Activated CD8-positive, alpha-beta memory T cell treated with anti-CD3 and anti-CD28 coated beads for 36 hours (primary cell): Measurements from ENCODE around the gene PCGF5. TPM values are rescaled to one million over a fixed set of nuclear protein-coding genes. Genes with fewer than 3 reads are reported as not detected.
"Not testable (repeated sequence)": the region's sequence is repeated elsewhere in the genome, so short reads cannot be mapped to it uniquely, and the experiment has no call there.

Experiments used
- CTCF ChIA-PET: fragments of 350-600 bp; sonication (Branson Sonifier 250); formaldehyde crosslinking; loops from one replicate; lab custom pipeline; 2021; ENCODE audit warnings: antibody characterized with exemption; lab: Charles Lee
- POLR2A ChIA-PET: fragments of 350-600 bp; sonication (Branson Sonifier 250); formaldehyde crosslinking; loops from one replicate; lab custom pipeline; 2021; ENCODE audit warnings: antibody characterized with exemption; lab: Charles Lee
- total RNA-seq, 2 experiments: library from RNA; stranded (reverse); gene quantifications; one replicate each; pipeline ENCODE4 v1.2.3, GENCODE V29; 2021

Gene PCGF5
- total RNA-seq, 2 experiments from 2014 or later = 49.0 to 50.6 TPM

DNA sequence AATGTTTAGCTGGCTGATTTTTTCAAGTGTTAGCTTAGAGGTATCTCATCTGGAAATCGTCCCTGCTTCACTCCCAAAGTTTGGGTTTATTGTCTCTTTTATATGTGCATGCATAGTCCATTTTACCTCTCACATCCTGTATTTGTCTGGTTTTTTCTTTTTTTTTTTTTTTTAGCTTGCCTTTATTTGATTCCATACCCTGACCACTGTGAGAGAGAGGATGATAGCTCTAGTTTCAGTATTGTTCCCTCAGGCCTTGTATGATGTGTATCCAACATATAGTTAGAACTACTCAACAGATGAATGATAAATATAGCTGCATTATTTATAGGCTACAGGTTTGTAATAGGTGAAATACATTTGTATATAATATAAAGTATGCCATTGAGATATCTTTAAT is 29.9 kb downstream of the PCGF5 start:
- CTCF ChIA-PET = interaction anchor here (0.8 to 3.3 kb wide), 10 partner anchors 12 to 1326 kb away, joined by 3 to 27 read pairs (median 4); no protein-coding TSS in a partner anchor
- POLR2A ChIA-PET = interaction anchor here (0.6 to 2.3 kb wide), 3 partner anchors 87 to 341 kb away, joined by 6 to 9 read pairs (median 7); no protein-coding TSS in a partner anchor

DNA sequence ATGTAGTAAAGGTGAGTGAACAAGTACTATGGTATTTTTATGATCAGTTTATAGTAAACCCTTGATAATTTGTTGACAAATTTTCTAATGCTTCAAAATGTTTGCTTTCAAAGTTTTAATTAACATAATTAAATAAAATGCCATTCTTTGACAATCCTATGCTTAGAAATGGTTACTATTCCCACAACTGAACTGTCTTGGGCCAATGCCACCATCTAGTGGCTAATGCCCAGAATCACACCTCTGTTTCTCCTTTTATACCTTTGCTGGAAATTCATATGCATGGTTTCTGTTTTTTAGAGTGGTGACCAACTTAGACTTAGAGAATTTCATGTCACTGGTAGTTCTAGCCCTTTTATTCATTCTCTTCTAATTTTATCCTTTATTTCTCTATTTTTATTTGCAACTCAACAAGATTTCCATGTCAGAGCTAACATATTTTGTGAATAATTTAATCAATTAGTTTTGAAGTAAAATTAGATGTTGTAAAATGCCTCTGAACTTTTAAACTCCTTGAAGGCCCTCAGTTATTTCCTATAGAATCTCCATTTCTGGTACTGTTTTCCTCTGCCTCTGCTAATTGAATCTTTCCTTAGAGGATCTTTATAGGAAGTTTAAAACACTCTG is 31.1 kb downstream of the PCGF5 start:
- CTCF ChIA-PET = interaction anchor here (0.7 to 3.3 kb wide), 9 partner anchors 9 to 1324 kb away, joined by 3 to 27 read pairs (median 3); no protein-coding TSS in a partner anchor
- POLR2A ChIA-PET = interaction anchor here (2.3 kb wide), 1 partner anchor 88 kb away, joined by 9 read pairs; no protein-coding TSS in a partner anchor

DNA sequence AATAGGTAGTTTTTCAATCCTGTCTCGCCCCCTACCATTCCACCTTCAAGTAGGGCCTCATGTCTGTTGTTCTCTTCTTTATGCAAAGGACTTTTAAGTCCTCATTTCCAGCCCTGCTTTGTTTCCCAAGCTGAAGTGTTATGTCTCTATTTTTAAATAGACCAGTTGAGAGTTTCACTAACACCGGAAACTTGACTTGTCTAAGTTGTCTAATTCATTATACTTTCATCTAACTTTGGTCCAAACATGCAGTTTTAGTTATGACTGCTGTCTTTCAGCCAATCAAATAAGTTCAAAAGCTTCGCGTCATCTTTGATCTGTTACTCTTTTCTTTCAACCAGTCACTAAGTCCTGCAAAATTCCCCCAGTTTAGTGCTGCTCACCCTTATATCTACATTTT is 32.8 kb downstream of the PCGF5 start:
- ChIA-PET CTCF (interaction anchor here (1.4 kb wide), 1 partner anchor 342 kb away, joined by 3 read pairs; no protein-coding TSS in a partner anchor), POLR2A (no interaction called here)

DNA sequence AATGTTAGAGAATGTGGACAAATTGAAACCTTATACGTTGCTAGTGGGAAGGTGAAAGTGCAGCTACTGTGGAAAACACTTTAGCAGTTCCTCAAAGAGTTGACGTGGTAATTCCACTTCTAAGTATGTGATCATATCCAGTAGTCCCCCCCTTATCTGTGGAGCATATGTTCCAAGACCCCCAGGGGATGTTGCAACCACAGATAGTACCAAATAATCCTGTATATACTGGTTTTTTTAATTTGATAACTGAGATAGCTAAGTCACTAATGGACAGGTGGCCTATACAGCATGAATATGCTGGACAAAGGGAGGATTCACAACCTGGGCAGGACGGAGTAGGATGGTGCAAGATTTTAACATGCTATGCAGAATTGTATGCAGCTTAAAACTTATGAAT is 36.8 kb downstream of the PCGF5 start:
- ChIA-PET POLR2A (no interaction called here), CTCF (no interaction called here)

DNA sequence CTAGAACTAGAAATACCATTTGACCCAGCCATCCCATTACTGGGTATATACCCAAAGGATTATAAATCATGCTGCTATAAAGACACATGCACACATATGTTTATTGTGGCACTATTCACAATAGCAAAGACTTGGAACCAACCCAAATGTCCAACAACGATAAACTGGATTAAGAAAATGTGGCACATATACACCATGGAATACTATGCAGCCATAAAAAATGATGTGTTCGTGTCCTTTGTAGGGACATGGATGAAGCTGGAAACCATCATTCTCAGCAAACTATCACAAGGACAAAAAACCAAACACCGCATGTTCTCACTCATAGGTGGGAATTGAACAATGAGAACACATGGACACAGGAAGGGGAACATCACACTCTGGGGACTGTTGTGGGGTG is 40.0 kb downstream of the PCGF5 start:
- POLR2A ChIA-PET = not testable (repeated sequence)
- CTCF ChIA-PET = interaction anchor here (1.2 kb wide), 1 partner anchor 8 kb away, joined by 3 read pairs; no protein-coding TSS in a partner anchor

DNA sequence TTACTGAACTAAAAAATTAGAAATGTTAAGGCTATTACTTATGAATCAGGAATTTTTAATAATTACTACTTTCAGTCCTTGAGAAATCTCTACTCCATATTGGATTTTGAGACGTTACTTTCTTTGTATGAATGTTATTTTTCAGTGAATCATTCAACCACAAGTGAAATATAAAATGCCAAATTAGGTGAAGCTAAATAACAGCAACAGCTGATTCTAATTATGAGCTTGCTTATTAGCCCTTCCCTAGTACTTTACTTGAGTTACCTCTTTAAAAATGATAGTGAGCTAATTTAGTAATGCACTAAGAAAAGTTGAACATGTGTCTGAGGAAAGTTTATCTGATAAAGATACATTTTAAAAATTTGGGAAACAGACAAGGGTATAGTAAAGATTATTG is 51.4 kb downstream of the PCGF5 start:
- POLR2A ChIA-PET = no interaction called here
- CTCF ChIA-PET = interaction anchor here (1.3 kb wide), 1 partner anchor 11 kb away, joined by 3 read pairs; no protein-coding TSS in a partner anchor

DNA sequence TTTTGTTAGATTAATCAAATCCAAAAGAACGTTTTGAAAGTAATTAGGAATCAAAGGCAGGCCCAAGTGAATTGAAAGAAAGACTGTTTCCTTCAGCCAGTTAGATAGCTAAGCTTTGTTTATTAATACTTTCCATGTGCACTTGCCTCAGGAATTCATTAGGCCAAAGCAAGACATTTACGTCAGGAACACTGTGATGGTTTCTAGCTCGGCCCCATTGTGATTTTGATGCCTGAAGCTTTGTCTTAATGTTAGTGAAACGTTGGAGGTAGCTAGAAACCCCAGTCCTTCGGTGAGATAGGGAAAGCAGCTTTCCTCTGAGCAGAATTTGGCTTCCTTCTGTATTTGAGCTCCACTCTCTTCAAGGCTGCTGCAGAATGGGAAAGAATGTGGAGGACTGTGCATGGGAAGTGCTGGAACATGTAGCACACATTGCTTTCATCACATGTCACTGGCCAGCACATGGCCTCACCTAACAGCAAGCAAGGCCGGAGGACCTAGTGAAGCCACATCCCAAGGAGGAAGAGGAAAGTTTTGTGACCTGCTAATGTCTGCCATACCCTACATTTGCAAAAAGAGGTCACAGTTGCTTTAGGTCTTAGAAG is 64.1 kb downstream of the PCGF5 start:
- POLR2A ChIA-PET = no interaction called here
- CTCF ChIA-PET = no interaction called here

DNA sequence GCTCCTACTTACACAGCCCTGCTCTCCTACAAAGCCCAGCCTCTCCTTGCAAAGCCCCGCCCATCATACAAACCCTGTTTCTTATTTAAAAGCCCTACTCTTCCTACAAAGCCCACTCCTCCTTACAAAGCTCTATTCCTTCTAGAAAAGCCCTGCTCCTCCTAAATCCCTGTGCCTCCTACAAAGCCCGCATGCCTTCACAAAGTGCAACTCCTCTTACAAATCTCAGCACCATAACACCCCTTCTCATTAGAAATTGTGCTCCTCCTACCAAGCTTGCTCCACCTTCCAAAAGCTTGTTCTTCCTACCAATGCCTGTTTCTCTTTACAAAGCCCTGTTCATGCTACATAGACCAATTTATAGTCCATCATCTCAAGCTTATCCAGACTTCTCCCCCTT is 66.1 kb downstream of the PCGF5 start:
- ChIA-PET CTCF (no interaction called here), POLR2A (no interaction called here)

DNA sequence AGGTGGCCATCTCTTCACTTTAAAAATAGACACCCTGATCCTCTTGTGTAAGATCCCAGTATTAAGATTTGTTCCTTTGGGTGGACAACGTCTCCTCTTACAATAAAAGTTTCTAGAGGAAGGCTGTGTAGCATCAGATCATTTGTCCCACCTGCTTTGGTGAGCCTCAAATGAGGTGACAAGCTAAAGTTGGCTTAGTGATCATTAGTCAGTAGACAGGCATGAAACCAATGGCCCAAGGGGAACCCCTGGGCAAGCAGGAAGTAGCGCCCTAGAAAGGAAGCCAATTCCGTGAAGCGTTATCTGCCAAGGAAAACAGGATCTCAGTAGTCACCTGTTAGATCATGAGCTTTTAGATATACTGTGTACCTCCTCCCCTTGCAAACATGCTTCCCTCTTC is 66.8 kb downstream of the PCGF5 start:
- ChIA-PET CTCF (no interaction called here), POLR2A (no interaction called here)

DNA sequence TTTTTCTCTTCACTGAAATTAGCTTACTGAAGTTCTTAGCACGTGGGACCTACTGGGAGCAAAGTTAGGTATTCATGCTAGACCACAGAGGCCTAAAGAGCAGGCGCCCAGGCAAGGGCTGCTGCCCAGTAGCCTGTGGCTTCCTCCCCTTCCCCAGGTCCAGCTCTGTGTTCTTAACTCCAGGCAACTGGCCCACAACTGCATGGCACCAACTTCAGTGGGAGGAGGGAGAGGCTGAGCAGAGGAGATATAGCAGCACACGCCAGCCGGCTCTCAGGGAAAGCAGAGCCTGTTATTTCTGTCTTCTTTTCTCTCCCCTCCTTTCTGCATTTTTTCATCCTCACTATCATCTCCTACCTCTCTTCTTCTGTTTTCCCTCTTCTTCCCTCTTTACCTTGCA is 67.4 kb downstream of the PCGF5 start:
- POLR2A ChIA-PET = no interaction called here
- CTCF ChIA-PET = no interaction called here

DNA sequence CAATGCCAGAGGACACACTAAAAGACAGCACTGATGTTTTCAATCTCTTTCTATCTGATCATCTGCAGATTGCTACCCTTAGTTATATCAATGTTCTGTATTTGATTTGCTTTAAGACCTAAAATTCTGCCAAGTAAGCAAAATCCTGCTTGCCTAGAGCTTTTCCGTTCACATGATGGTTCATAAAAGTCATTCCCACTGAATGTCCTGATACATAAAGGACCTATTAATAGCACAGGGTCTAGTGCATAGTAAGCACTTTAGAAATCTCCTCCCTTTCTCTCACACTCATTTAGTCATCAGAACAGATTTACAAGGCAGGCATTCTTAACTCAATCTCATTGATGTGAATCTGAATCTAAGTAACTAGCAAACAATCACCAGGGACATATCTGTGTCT is 68.8 kb downstream of the PCGF5 start:
- ChIA-PET POLR2A (no interaction called here), CTCF (no interaction called here)

DNA sequence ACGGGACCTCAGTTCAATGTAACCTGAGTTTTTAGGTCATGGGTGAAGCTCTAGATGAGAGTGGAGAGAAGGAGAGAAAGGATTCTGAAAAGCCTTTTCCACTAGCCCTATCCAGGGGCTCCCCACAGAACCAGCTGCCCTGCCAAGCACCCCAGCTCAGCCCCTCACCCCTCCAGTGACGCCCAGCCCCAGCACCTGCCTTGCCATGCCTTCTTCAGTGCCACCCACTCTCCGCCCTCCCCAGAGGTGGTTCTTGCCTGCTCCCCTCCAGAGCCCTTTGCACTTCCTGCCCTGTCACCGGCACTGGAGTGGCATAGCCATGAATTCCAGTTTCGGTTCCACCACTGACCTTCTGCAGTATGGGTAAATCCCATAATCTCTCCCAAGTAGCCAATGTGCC is 70.1 kb downstream of the PCGF5 start:
- ChIA-PET CTCF (no interaction called here), POLR2A (no interaction called here)

DNA sequence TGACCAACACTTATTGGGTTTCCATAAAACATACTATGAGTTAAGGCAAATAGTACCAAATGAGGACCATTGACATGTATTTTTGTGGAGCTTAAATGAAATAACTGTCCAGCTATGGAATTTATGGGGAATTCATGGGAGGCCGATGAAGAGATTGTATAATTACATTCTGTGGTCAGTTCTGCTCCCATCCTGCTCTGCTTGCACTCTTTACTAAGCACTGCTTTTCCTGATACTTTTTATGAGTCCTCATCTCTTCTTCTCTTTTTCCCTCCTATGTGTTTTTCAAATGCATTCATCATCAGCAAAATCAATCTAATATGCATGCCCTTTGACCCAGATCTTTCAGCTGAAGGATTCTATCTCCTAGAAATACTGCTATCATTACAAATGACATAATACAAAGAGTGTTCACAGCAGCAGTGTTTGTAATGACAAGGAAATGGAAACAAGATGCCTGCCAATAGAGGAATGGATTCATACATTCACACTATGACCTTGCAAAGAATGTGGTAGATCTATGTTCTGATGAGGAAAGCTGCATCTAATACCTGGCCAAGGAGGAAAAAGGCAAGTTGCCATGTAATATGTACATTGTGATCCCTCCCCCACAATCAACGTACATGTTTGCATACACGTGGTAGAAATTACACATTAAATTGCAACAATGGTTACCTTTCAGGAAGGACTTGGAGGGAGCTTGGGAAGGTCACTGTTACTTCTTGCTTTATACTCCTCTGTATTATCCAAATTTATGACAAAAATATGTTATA is 73.9 kb downstream of the PCGF5 start:
- CTCF ChIA-PET = interaction anchor here (0.5 kb wide), 1 partner anchor 1143 kb away, joined by 3 read pairs; no protein-coding TSS in a partner anchor
- POLR2A ChIA-PET = interaction anchor here (0.5 kb wide), 1 partner anchor 324 kb away, joined by 6 read pairs; no protein-coding TSS in a partner anchor

DNA sequence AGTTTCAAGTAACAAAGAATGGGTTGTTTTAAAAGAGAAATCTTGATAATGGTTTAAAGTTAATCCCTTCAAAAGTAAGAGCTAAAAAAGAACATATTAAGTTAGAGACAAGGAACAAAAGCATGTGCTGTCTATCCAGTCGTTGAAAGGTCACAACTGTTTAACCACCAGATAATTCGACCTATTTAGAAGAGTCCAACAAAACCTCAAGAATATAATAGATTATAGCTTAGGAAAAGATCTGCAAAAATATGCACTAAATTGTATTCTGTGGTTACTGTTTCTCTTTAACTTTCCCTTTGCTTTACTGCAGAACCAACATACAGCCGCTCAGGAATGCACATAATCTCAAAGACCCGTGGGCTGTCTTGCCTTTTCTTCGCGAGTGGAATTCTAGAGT is 74.9 kb downstream of the PCGF5 start:
- ChIA-PET CTCF (no interaction called here), POLR2A (interaction anchor here (0.5 kb wide), 1 partner anchor 325 kb away, joined by 6 read pairs; no protein-coding TSS in a partner anchor)

DNA sequence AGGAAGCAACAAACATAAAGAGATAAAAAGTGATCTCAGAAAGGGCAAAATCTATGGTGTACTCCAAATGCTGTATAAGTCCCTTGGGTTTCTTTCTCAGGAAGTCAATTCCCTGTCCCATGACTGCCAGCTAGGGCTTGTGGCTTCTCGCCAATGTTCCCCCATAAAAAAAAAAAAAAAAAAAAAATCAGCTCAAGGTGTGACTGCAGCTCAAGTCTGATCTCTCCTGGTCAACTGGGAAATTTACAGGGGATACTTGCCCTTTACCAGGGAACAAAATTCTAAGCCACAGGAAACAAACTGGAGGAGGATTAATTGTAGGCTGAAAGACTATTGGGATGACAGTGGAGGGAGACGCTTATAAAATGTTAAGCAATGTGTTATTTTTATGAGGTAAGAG is 76.0 kb downstream of the PCGF5 start:
- ChIA-PET CTCF (interaction anchor here (3.7 kb wide), 1 partner anchor 338 kb away, joined by 29 read pairs; the partner anchor contains the start of gene PPP1R3C), POLR2A (interaction anchor here (0.7 kb wide), 1 partner anchor 13 kb away, joined by 5 read pairs; no protein-coding TSS in a partner anchor)

DNA sequence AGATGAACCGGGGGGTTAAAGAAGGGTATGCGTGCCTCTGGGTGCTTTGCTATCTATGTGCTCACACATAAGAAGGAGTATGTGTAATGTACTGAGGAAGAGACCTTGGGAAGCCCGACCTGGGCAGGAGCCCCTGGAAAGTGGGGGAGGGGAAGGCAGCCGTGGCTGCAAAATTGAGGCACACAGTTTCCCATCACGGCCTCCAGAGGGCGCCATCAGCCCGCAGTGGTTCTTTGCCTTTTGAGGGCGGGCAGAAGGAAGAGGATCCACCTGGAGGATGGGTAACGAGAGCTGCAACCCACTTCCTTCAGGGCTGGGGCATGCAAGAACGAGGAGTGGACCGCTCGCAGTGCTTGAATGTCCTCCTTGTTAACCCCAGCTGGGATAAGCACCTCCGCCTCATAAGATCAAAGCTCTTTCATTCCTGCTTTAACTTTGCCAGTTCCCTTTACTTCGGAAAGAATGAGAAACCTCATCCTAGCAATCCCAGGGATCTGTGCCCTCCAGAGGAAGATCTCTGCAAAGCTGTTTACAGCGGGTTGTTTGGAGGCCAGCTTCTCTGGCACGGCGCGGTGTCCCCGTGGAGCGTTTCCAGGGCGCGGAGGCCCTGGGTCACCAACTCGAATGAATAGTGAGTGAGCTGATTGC is 77.9 kb downstream of the PCGF5 start:
- ChIA-PET CTCF (interaction anchor here (0.6 to 3.7 kb wide), 17 partner anchors 9 to 804 kb away, joined by 3 to 29 read pairs (median 4); partner anchors contain the start of gene PPP1R3C), POLR2A (no interaction called here)

DNA sequence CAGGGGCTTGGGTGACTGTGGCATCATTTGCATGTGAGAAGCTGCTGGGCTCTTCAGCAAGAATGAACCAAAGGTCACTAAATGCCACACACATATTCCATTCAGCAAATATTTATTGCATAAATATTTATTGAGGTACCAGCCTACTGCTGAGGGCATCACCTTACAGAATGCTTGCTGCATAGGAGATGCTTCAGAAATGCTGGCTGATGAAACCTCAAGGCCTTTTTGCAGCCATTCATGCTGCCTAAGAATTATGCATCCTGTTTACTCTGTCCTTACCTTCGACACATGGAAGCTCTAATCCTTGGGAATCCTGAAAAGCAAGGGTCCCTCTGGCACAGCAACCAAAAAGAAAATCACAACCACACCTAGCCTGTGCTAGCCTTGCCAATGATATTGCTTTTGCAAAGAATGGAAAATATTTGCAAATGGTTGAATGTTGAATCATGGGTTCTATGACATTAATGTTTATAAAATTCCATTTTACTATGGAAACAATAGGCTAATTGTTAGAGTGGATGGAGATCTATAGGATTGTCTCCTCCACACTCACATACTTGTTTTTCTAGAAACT is 79.6 kb downstream of the PCGF5 start:
- CTCF ChIA-PET = interaction anchor here (1.5 kb wide), 1 partner anchor 8 kb away, joined by 4 read pairs; no protein-coding TSS in a partner anchor
- POLR2A ChIA-PET = no interaction called here

DNA sequence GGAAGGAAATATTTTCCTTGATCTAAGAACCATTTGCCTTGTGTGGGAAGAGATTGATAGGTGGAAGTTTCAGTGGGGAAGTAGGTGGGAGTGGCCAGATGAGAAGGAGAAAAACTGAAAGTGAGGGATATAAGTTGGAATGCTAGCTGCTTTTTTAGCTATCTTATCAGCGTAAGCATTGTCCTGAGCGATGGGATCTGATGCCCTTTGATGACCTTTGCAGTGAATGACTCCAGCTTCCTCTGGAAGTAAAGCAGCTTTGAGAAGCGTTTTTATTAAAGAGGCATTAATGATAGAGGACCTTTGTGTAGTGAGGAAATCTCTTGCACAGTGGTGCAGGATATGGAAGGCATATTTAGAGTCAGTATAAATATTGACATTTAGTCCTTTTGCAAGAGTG is 82.5 kb downstream of the PCGF5 start:
- CTCF ChIA-PET, POLR2A ChIA-PET: not testable (repeated sequence)

DNA sequence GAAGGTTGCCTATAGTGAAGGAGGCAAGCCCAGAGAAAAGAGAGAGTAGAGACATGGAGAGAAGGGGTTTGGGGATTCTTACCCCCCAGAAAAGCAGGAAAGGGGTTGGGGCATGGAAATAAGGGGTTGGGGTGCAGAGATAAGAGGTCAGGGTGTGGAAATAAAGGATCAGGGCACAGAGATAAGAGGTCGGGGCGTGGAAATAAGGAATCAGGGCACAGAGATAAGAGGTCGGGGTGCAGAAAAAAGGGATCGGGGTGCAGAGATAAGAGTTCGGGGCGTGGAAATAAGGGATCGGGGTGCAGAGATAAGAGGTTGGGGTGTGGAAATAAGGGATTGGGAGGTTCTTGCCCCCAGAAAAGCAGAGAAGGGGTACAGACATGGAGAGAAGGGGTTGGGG is 85.5 kb downstream of the PCGF5 start:
- POLR2A ChIA-PET, CTCF ChIA-PET: not testable (repeated sequence)
